DMS153 (cell line): Measurements from ENCODE around the gene RIT2.

Experiments
- DNase-seq: peaks from one replicate; lab custom pipeline; 2025; lab: John Stamatoyannopoulos, UW

Gene RIT2

GRCh38 chr18:43080671-43081070, 34.8 kb downstream of the RIT2 start:
- no peak for DNase-seq

- DNase-seq, result no peak
These were observed 36.1 kb downstream of the RIT2 start for GRCh38 chr18:43079422-43079821.

- DNase-seq, result no peak
These were observed 36.9 kb downstream of the RIT2 start for GRCh38 chr18:43078478-43079092.

GRCh38 chr18:43077510-43078308, 37.8 kb downstream of the RIT2 start:
- DNase-seq, result no peak

GRCh38 chr18:43073771-43074170, 41.7 kb downstream of the RIT2 start:
- no peak for DNase-seq

- DNase-seq, result no peak
These were observed 46.7 kb downstream of the RIT2 start for GRCh38 chr18:43068781-43069180.

- DNase-seq, result no peak
These were observed 47.9 kb downstream of the RIT2 start for GRCh38 chr18:43067570-43067969.

GRCh38 chr18:43061816-43062215, 53.7 kb downstream of the RIT2 start:
- DNase-seq, result no peak

- no peak for DNase-seq
These were observed 54.2 kb downstream of the RIT2 start for GRCh38 chr18:43061318-43061717.

- DNase-seq, result no peak
These were observed 55.5 kb downstream of the RIT2 start for GRCh38 chr18:43060020-43060419.

- DNase-seq, result no peak
These were observed 60.5 kb downstream of the RIT2 start for GRCh38 chr18:43054815-43055519.

- no peak for DNase-seq
These were observed 66.5 kb downstream of the RIT2 start for GRCh38 chr18:43049021-43049420.

- no peak for DNase-seq
These were observed 69.2 kb downstream of the RIT2 start for GRCh38 chr18:43046322-43046721.

- no peak for DNase-seq
These were observed 71.9 kb downstream of the RIT2 start for GRCh38 chr18:43043626-43044025.

GRCh38 chr18:43040281-43040680, 75.2 kb downstream of the RIT2 start:
- no peak for DNase-seq

- peak; percentile 15 for DNase-seq
These were observed 80.6 kb downstream of the RIT2 start for GRCh38 chr18:43034683-43035500.

GRCh38 chr18:43031169-43031568, 84.3 kb downstream of the RIT2 start:
- DNase-seq, result no peak

GRCh38 chr18:43029414-43029813, 86.1 kb downstream of the RIT2 start:
- DNase-seq, result no peak

GRCh38 chr18:43022874-43023273, 92.6 kb downstream of the RIT2 start:
- DNase-seq, result no peak

- DNase-seq, result no peak
These were observed 97.9 kb downstream of the RIT2 start for GRCh38 chr18:43017622-43018021.

GRCh38 chr18:43013486-43013885, 102.0 kb downstream of the RIT2 start:
- no peak for DNase-seq

GRCh38 chr18:43012951-43013350, 102.5 kb downstream of the RIT2 start:
- DNase-seq, result no peak
